ENCODE measurements around the gene FABP3. TPM values are rescaled to one million over a fixed set of nuclear protein-coding genes. Genes with fewer than 3 reads are reported as not detected.

The FABP3 gene
- total and polyA plus RNA-seq, 2 of the 8 experiments (the other 6 are each of a cell fraction or from before 2014, with no cell fraction given) = 34.8 to 43.9 TPM

- TF ChIP-seq RAD21 (IDR thresholded peaks at IDR 0.05 in 1 of 2, conservative IDR thresholded peaks at IDR 0.05 in 1 of 2; ENCODE audit: low read depth in 2 of 2, low read length in 2 of 2) (no peak), RFX5 (IDR thresholded peaks at IDR 0.05; ENCODE audit: borderline replicate concordance, low read depth, low read length) (no peak), POLR2A (IDR thresholded peaks at IDR 0.05; ENCODE audit: control extremely low read depth in 1 of 2, low read depth in 2 of 2, low read length in 2 of 2) (no peak), NRF1 (IDR thresholded peaks at IDR 0.05; ENCODE audit: low read depth, low read length) (no peak)
These were observed 10.8 kb downstream of the FABP3 start (continued) for GRCh38 chr1:31362032-31362431.

Measured in H1 (cell line).